GM12801 (cell line): ENCODE results near the gene EIF2S3.

ENCODE experiments used
- CTCF ChIP-seq: IDR thresholded peaks from one replicate; pipeline ENCODE4 v1.5.1; 2011; ENCODE audit warnings: control low read depth; ENCODE audit not compliant: insufficient read length; ENCODE audit errors: extremely low read depth

The EIF2S3 gene

GRCh38 chrX:24097741-24098260 lies 43.0 kb downstream of the EIF2S3 start:
- no peak for TF ChIP-seq CTCF

GRCh38 chrX:24098932-24099331 lies 44.2 kb downstream of the EIF2S3 start:
- TF ChIP-seq CTCF = no peak

- TF ChIP-seq CTCF = no peak
These were observed 44.6 kb downstream of the EIF2S3 start for GRCh38 chrX:24099394-24099793.

- TF ChIP-seq CTCF = no peak
These were observed 46.0 kb downstream of the EIF2S3 start for GRCh38 chrX:24100713-24101112.

- TF ChIP-seq CTCF = no peak
These were observed 55.3 kb downstream of the EIF2S3 start for GRCh38 chrX:24110069-24110468.

GRCh38 chrX:24113181-24113580 lies 58.4 kb downstream of the EIF2S3 start:
- no peak for TF ChIP-seq CTCF

- no peak for TF ChIP-seq CTCF
These were observed 62.5 kb downstream of the EIF2S3 start for GRCh38 chrX:24117258-24117657.
